ENCODE results near the gene CCDC59. TPM values are rescaled to one million over a fixed set of nuclear protein-coding genes. Genes with fewer than 3 reads are reported as not detected.
A peak's percentile ranks its signal among the peaks of the same experiment; 100 is the strongest.

CCDC59 gene
- total and polyA plus RNA-seq, 10 of the 15 experiments (the other 5 are each of a cell fraction or from before 2014, with no cell fraction given): 30.4 to 128 (median 84.0) TPM

DNA sequence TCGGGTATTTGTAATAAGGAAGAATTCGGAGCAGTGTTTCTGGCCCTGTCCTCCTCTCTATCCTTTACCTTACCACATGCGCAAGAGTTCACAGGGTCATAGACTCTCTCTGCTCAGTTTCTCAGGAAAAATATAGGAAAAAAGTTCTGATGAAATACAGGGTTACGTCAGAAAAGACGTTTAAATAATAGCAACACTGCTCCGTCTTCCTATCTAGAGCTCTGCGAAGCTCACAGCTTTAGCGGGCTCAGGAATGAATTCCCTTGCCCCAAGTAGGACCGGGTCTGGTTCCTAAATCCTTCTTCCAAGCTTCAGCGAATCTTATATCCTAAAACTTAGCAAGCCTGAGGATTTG lies 365 bp downstream of the CCDC59 start:
- peak overlapping the region; percentile 77 for H3K4me2 ChIP-seq (ENCODE audit: control insufficient read depth, insufficient read depth)
- peak overlapping the region; percentile 96 for H3K9ac ChIP-seq (ENCODE audit: control insufficient read depth, insufficient read depth, low read length)
- ChIA-PET RAD21 (ENCODE audit: unreplicated experiment) (interaction anchor here (1.1 to 1.5 kb wide), 7 partner anchors 28 to 747 kb away, joined by 3 to 5 read pairs (median 4); partner anchors contain the start of gene TMTC2), CTCF (interaction anchor here (0.6 to 4.2 kb wide), 32 partner anchors 8 to 748 kb away, joined by 3 to 33 read pairs (median 4); partner anchors contain the start of gene TMTC2), SMC1A (ENCODE audit: uncharacterized antibody, unreplicated experiment) (interaction anchor here (1.0 to 2.7 kb wide), 6 partner anchors 10 to 713 kb away, joined by 3 to 12 read pairs (median 4); no protein-coding TSS in a partner anchor), POLR2A (interaction anchor here (1.6 kb wide), 1 partner anchor 397 kb away, joined by 6 read pairs; no protein-coding TSS in a partner anchor)
- H4K20me1 ChIP-seq (ENCODE audit: control insufficient read depth, insufficient read depth): no peaks in the 10 kb centered on the region
- no peaks in the 10 kb centered on the region for H3K4me1 ChIP-seq (ENCODE audit: control insufficient read depth, insufficient read depth, low read length)
- in situ Hi-C loops (cut with MboI) (loop anchor here (25.0 kb wide), 1 partner anchor 1546 kb away; no protein-coding TSS in a partner anchor), intact Hi-C loops (cut with micrococcal nuclease; ENCODE audit: unreplicated experiment) (loop anchor here (10.0 kb wide), 1 partner anchor 403 kb away; no protein-coding TSS in a partner anchor)
- H3K27me3 ChIP-seq (replicated peaks in 1 of 2; ENCODE audit: control insufficient read depth in 2 of 2, insufficient read depth in 2 of 2, low read length in 1 of 2): no peaks in the 10 kb centered on the region
- H3K36me3 ChIP-seq (ENCODE audit: control insufficient read depth in 2 of 2, insufficient read depth in 2 of 2, low read length in 1 of 2): peaks cover 0 to 8% of the 10 kb centered on the region in 2 experiments; a peak in 2 of 4 replicates
- peak overlapping the region; percentile 82 for H2AFZ ChIP-seq (ENCODE audit: control insufficient read depth, low read depth, low read length)
- peaks cover 29% of the 10 kb centered on the region for H3K79me2 ChIP-seq (ENCODE audit: control insufficient read depth, insufficient read depth, low read length)
- TF ChIP-seq, protein P1, sequence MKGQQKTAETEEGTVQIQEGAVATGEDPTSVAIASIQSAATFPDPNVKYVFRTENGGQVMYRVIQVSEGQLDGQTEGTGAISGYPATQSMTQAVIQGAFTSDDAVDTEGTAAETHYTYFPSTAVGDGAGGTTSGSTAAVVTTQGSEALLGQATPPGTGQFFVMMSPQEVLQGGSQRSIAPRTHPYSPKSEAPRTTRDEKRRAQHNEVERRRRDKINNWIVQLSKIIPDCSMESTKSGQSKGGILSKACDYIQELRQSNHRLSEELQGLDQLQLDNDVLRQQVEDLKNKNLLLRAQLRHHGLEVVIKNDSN (IDR thresholded peaks at IDR 0.05; ENCODE audit: borderline replicate concordance, extremely low read length, insufficient read depth, low read depth, low read length): no peak
- no peak for TF ChIP-seq MYB (IDR thresholded peaks at IDR 0.05; ENCODE audit: borderline replicate concordance, low read depth, low read length)
- no peak for TF ChIP-seq EP300 (IDR thresholded peaks at IDR 0.05; ENCODE audit: borderline replicate concordance in 1 of 2, control insufficient read depth in 1 of 2, low read depth in 2 of 2, low read length in 2 of 2)
- TF ChIP-seq, protein P2, sequence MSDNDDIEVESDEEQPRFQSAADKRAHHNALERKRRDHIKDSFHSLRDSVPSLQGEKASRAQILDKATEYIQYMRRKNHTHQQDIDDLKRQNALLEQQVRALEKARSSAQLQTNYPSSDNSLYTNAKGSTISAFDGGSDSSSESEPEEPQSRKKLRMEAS (IDR thresholded peaks at IDR 0.05; ENCODE audit: low read depth, low read length): no peak
- no peak for TF ChIP-seq PAX5 (IDR thresholded peaks at IDR 0.05; ENCODE audit: borderline replicate concordance, low read depth, low read length)
- TF ChIP-seq, protein P3, sequence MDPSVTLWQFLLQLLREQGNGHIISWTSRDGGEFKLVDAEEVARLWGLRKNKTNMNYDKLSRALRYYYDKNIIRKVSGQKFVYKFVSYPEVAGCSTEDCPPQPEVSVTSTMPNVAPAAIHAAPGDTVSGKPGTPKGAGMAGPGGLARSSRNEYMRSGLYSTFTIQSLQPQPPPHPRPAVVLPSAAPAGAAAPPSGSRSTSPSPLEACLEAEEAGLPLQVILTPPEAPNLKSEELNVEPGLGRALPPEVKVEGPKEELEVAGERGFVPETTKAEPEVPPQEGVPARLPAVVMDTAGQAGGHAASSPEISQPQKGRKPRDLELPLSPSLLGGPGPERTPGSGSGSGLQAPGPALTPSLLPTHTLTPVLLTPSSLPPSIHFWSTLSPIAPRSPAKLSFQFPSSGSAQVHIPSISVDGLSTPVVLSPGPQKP (IDR thresholded peaks at IDR 0.05; ENCODE audit: low read depth, low read length): no peak
- TF ChIP-seq NRF1 (conservative IDR thresholded peaks at IDR 0.05; ENCODE audit: low read depth, low read length): no peak
- no peak for TF ChIP-seq SMAD1 (IDR thresholded peaks at IDR 0.05; ENCODE audit: low read depth, partially characterized antibody)
- TF ChIP-seq, protein P4, sequence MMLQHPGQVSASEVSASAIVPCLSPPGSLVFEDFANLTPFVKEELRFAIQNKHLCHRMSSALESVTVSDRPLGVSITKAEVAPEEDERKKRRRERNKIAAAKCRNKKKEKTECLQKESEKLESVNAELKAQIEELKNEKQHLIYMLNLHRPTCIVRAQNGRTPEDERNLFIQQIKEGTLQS (IDR thresholded peaks at IDR 0.05; ENCODE audit: borderline replicate concordance, extremely low read depth, low read depth, low read length): no peak
- no peak for TF ChIP-seq RUNX3 (IDR thresholded peaks at IDR 0.05; ENCODE audit: low read length)
- TF ChIP-seq HDAC6 (IDR thresholded peaks at IDR 0.05; ENCODE audit: unreplicated experiment): no peak
- no peak for TF ChIP-seq POU2F2 (IDR thresholded peaks at IDR 0.05; ENCODE audit: borderline replicate concordance, low read depth, low read length)
- TF ChIP-seq EED (IDR thresholded peaks at IDR 0.05; ENCODE audit: low read depth): no peak
- TF ChIP-seq HDGF (IDR thresholded peaks at IDR 0.05): no peak
- TF ChIP-seq DPF2 (IDR thresholded peaks at IDR 0.05): no peak
- TF ChIP-seq SMARCA5 (IDR thresholded peaks at IDR 0.05): no peak
- TF ChIP-seq, protein P5, sequence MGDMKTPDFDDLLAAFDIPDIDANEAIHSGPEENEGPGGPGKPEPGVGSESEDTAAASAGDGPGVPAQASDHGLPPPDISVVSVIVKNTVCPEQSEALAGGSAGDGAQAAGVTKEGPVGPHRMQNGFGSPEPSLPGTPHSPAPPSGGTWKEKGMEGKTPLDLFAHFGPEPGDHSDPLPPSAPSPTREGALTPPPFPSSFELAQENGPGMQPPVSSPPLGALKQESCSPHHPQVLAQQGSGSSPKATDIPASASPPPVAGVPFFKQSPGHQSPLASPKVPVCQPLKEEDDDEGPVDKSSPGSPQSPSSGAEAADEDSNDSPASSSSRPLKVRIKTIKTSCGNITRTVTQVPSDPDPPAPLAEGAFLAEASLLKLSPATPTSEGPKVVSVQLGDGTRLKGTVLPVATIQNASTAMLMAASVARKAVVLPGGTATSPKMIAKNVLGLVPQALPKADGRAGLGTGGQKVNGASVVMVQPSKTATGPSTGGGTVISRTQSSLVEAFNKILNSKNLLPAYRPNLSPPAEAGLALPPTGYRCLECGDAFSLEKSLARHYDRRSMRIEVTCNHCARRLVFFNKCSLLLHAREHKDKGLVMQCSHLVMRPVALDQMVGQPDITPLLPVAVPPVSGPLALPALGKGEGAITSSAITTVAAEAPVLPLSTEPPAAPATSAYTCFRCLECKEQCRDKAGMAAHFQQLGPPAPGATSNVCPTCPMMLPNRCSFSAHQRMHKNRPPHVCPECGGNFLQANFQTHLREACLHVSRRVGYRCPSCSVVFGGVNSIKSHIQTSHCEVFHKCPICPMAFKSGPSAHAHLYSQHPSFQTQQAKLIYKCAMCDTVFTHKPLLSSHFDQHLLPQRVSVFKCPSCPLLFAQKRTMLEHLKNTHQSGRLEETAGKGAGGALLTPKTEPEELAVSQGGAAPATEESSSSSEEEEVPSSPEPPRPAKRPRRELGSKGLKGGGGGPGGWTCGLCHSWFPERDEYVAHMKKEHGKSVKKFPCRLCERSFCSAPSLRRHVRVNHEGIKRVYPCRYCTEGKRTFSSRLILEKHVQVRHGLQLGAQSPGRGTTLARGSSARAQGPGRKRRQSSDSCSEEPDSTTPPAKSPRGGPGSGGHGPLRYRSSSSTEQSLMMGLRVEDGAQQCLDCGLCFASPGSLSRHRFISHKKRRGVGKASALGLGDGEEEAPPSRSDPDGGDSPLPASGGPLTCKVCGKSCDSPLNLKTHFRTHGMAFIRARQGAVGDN (IDR thresholded peaks at IDR 0.05): no peak
- WGBS (ENCODE audit: insufficient coverage, insufficient replicate concordance, low lambda C conversion rate, missing lambda C conversion rate): under 1% methylated on average over 10 of the region's 10 CpGs
- FAIRE-seq (no peak), DNase-seq (ENCODE audit: low read depth, low spot score) (no peak), ATAC-seq (no peak)
- BruUV-seq (replicated peaks): TSS peak; percentile 63
- H3K27ac ChIP-seq (ENCODE audit: control insufficient read depth, insufficient read depth): peak overlapping the region; percentile 99
- H3K4me3 ChIP-seq: peak overlapping the region; percentile 91
- H3K9me3 ChIP-seq (replicated peaks; ENCODE audit: control insufficient read depth, insufficient read depth, low read length): no peaks in the 10 kb centered on the region; the same call in 2 of the 3 replicates

Data from GM12878 (cell line).